GM19025 (cell line): ENCODE data around the gene CEMIP2.
"Not testable (repeated sequence)": the region's sequence is repeated elsewhere in the genome, so short reads cannot be mapped to it uniquely, and the experiment has no call there.

Experiments
- ATAC-seq: cut with Tn5 transposase; IDR thresholded peaks from one replicate; pipeline ENCODE4 v1.9.1; 2021; ENCODE audit warnings: mild to moderate bottlenecking, low read depth, moderate library complexity; ENCODE audit not compliant: unreplicated experiment

The CEMIP2 gene

GRCh38 chr9:71681104-71681707 lies 87.1 kb downstream of the CEMIP2 start:
- no peak for ATAC-seq

GRCh38 chr9:71680189-71680980 lies 87.9 kb downstream of the CEMIP2 start:
- no peak for ATAC-seq

GRCh38 chr9:71678999-71679398 lies 89.3 kb downstream of the CEMIP2 start:
- ATAC-seq: no peak

GRCh38 chr9:71677209-71677608 lies 91.1 kb downstream of the CEMIP2 start:
- no peak for ATAC-seq

- no peak for ATAC-seq
Measured at GRCh38 chr9:71676460-71676859, 91.9 kb downstream of the CEMIP2 start.

- ATAC-seq: no peak
Measured at GRCh38 chr9:71675857-71676165, 92.5 kb downstream of the CEMIP2 start.

GRCh38 chr9:71675105-71675856 lies 93.0 kb downstream of the CEMIP2 start:
- ATAC-seq: no peak

- no peak for ATAC-seq
Measured at GRCh38 chr9:71672573-71672972, 95.7 kb downstream of the CEMIP2 start.

GRCh38 chr9:71671289-71671688 lies 97.0 kb downstream of the CEMIP2 start:
- no peak for ATAC-seq

- ATAC-seq: no peak
Measured at GRCh38 chr9:71670121-71670520, 98.2 kb downstream of the CEMIP2 start.

- ATAC-seq: no peak
Measured at GRCh38 chr9:71669284-71669995, 98.9 kb downstream of the CEMIP2 start.

- ATAC-seq: no peak
Measured at GRCh38 chr9:71668717-71669116, 99.6 kb downstream of the CEMIP2 start.

GRCh38 chr9:71665247-71665646 lies 103.1 kb downstream of the CEMIP2 start:
- no peak for ATAC-seq

- ATAC-seq: no peak
Measured at GRCh38 chr9:71664566-71664965, 103.7 kb downstream of the CEMIP2 start.

GRCh38 chr9:71663931-71664459 lies 104.3 kb downstream of the CEMIP2 start:
- no peak for ATAC-seq

GRCh38 chr9:71663216-71663615 lies 105.1 kb downstream of the CEMIP2 start:
- no peak for ATAC-seq

GRCh38 chr9:71662082-71662481 lies 106.2 kb downstream of the CEMIP2 start:
- no peak for ATAC-seq

- ATAC-seq: not testable (repeated sequence)
Measured at GRCh38 chr9:71657276-71657675, 111.0 kb downstream of the CEMIP2 start.

GRCh38 chr9:71656496-71656895 lies 111.8 kb downstream of the CEMIP2 start:
- no peak for ATAC-seq

- ATAC-seq: no peak
Measured at GRCh38 chr9:71655778-71656177, 112.5 kb downstream of the CEMIP2 start.

- ATAC-seq: no peak
Measured at GRCh38 chr9:71655141-71655540, 113.2 kb downstream of the CEMIP2 start.
